Endodermal cell (in vitro differentiated cells): ENCODE data around the gene PTPN11. TPM values are rescaled to one million over a fixed set of nuclear protein-coding genes. Genes with fewer than 3 reads are reported as not detected.
"Not testable (repeated sequence)": the region's sequence is repeated elsewhere in the genome, so short reads cannot be mapped to it uniquely, and the experiment has no call there.

ENCODE experiments used
- DNase-seq: peaks from one replicate; pipeline ENCODE4 v3.0.0-alpha.2; 2017
- H3K27ac ChIP-seq: 2 replicates; pipeline ENCODE4 v1.5.1; 2013; ENCODE audit warnings: mild to moderate bottlenecking, low read depth, low read length, moderate library complexity
- H3K27me3 ChIP-seq: 2 replicates; pipeline ENCODE4 v1.6.1; 2013; ENCODE audit warnings: mild to moderate bottlenecking, low read length, moderate library complexity; ENCODE audit not compliant: insufficient read depth, control insufficient read depth, poor library complexity, severe bottlenecking
- H3K36me3 ChIP-seq: 2 replicates; pipeline ENCODE4 v1.7.0; 2013; ENCODE audit warnings: mild to moderate bottlenecking, low read length, moderate library complexity; ENCODE audit not compliant: control insufficient read depth, insufficient read depth
- H3K4me1 ChIP-seq: one replicate; pipeline ENCODE4 v1.7.0; 2013; ENCODE audit warnings: low read length; ENCODE audit not compliant: control insufficient read depth, insufficient read depth
- H3K4me3 ChIP-seq: 2 replicates; pipeline ENCODE4 v1.5.1; 2013; ENCODE audit warnings: mild to moderate bottlenecking, low read length, moderate library complexity
- H3K9ac ChIP-seq: 2 replicates; pipeline ENCODE4 v1.6.1; 2013; ENCODE audit warnings: mild to moderate bottlenecking, low read length, moderate library complexity; ENCODE audit not compliant: poor library complexity, severe bottlenecking; ENCODE audit errors: extremely low read depth
- H3K9me3 ChIP-seq: 2 replicates; pipeline ENCODE4 v1.6.1; 2013; ENCODE audit warnings: mild to moderate bottlenecking, low read length, moderate library complexity; ENCODE audit not compliant: control insufficient read depth
- H3K27ac Mint-ChIP-seq: 2 replicates; pipeline ENCODE4 v1.8.0; 2020; ENCODE audit warnings: mixed read lengths
- H3K27me3 Mint-ChIP-seq: 2 replicates; pipeline ENCODE4 v1.8.0; 2021; ENCODE audit warnings: mild to moderate bottlenecking, mixed read lengths; ENCODE audit not compliant: insufficient read depth
- H3K36me3 Mint-ChIP-seq: 2 replicates; pipeline ENCODE4 v1.8.0; 2020; ENCODE audit warnings: low read depth, mixed read lengths
- H3K4me1 Mint-ChIP-seq: 2 replicates; pipeline ENCODE4 v1.8.0; 2020; ENCODE audit warnings: mixed read lengths
- H3K4me3 Mint-ChIP-seq: 2 replicates; pipeline ENCODE4 v1.8.0; 2020; ENCODE audit warnings: mild to moderate bottlenecking, moderate library complexity, mixed read lengths
- H3K9me3 Mint-ChIP-seq: 2 replicates; pipeline ENCODE4 v1.8.0; 2020; ENCODE audit warnings: mild to moderate bottlenecking, mixed read lengths
- WGBS, 2 experiments: methylation state at CpG; one replicate each; pipeline versions ENCODE4 v1.1.5 to v1.1.7; 2013; ENCODE audit warnings: missing lambda C conversion rate in 2 of 2, mixed read lengths in 1 of 2; ENCODE audit not compliant: insufficient coverage in 1 of 2, insufficient read length in 1 of 2; 5-methylcytosine and 5-hydroxymethylcytosine counted together
- total RNA-seq, 2 donors: library from RNA; stranded (reverse); fragmentation: NEBNext Ultra II Directional in 1 of 2; extraction: Animal tissue kit (Norgen Biotek cat#: 25700) in 1 of 2; gene quantifications; 2 replicates in 1 of 2; 3 replicates in 1 of 2; pipeline ENCODE4 v1.2.1, GENCODE V29; 2021
- TF ChIP-seq, protein P1 (sequence below): fragments of 200-600 bp; sonication (generic); conservative IDR thresholded peaks from 2 replicates; pipeline ENCODE4 v1.5.0; 2021; ENCODE audit warnings: antibody characterized with exemption, mild to moderate bottlenecking

Gene PTPN11
- total RNA-seq, 2 donors from 2014 or later, result 98.2 to 106 TPM

DNA sequence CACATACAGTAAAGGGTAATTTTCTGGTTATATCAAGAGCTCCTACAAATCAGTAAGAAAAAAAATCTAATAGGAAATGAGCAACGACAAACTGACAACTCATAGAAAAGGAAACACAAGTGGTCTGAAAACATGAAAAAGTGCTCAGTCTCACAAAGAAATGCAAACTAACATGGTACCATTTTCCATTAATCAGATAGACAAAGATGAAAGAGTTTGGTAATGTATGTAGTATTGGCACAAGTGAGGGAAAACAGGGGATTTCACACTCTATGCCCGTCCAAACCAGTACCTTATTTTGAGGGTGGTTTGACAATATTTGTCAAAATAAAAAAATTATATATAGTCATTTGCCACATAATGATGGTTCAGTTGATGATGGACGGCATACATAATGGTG lies 13.2 kb downstream of the PTPN11 start:
- Mint-ChIP-seq H3K4me1 (no peaks in the 10 kb centered on the region), H3K36me3 (peaks cover 19% of the 10 kb centered on the region), H3K27me3 (no peaks in the 10 kb centered on the region), H3K9me3 (no peaks in the 10 kb centered on the region), H3K4me3 (no peak overlapping the region), H3K27ac (no peak overlapping the region)
- no peak overlapping the region for H3K4me3 ChIP-seq
- no peaks in the 10 kb centered on the region for H3K9me3 ChIP-seq
- 97 to 100% methylated on average over 1 to 3 of the region's 3 CpGs for WGBS, 2 experiments
- H3K4me1 ChIP-seq, result no peaks in the 10 kb centered on the region
- H3K27me3 ChIP-seq, result no peaks in the 10 kb centered on the region
- DNase-seq, result no peak
- H3K27ac ChIP-seq, result no peak overlapping the region
- TF ChIP-seq, protein P1, sequence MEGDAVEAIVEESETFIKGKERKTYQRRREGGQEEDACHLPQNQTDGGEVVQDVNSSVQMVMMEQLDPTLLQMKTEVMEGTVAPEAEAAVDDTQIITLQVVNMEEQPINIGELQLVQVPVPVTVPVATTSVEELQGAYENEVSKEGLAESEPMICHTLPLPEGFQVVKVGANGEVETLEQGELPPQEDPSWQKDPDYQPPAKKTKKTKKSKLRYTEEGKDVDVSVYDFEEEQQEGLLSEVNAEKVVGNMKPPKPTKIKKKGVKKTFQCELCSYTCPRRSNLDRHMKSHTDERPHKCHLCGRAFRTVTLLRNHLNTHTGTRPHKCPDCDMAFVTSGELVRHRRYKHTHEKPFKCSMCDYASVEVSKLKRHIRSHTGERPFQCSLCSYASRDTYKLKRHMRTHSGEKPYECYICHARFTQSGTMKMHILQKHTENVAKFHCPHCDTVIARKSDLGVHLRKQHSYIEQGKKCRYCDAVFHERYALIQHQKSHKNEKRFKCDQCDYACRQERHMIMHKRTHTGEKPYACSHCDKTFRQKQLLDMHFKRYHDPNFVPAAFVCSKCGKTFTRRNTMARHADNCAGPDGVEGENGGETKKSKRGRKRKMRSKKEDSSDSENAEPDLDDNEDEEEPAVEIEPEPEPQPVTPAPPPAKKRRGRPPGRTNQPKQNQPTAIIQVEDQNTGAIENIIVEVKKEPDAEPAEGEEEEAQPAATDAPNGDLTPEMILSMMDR, result no peak
- no peak overlapping the region for H3K9ac ChIP-seq
- H3K36me3 ChIP-seq, result no peaks in the 10 kb centered on the region

DNA sequence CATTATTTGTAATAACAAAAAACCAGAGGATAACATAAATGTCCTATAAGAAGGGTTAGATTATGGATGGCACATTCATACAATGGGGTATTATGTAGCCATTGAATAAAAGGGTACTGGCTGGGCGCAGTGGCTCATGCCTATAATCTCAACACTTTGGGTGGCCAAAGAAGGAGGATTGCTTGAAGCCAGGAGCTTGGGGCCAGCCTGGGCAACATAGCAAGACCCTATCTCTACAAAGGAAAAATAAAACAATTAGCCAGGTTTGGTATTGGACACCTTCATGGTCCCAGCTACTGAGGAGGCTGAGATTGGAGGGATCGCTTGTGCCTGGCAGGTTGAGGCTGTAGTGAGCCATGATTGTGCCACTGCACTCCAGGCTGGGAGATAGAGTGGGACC lies 14.8 kb downstream of the PTPN11 start:
- TF ChIP-seq, protein P1, result no peak

DNA sequence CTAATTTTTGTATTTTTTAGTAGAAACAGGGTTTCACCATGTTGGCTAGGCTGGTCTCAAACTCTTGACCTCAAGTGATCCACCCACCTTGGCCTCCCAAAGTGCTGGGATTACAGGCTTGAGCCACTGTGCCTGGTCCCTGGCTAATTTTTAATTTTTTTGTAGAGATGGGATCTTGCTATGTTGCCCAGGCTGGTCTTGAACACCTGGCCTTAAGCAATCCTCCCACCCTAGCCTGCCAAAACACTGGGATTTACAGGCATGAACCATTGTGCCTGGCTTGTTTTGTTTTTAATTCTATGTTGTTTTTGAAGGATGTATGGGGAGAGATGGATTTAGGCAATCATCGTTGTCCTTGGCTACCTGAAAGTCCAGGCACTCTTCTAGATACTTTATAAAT lies 19.9 kb downstream of the PTPN11 start:
- not testable (repeated sequence) for H3K9me3 Mint-ChIP-seq, H3K36me3 Mint-ChIP-seq, H3K27me3 Mint-ChIP-seq, H3K4me3 ChIP-seq, H3K27ac Mint-ChIP-seq, H3K36me3 ChIP-seq, H3K4me1 Mint-ChIP-seq, H3K9me3 ChIP-seq, DNase-seq, H3K9ac ChIP-seq, H3K27me3 ChIP-seq, H3K4me1 ChIP-seq, H3K27ac ChIP-seq, H3K4me3 Mint-ChIP-seq
- WGBS, 2 experiments, result no CpG with 5 or more reads among the region's 1 CpG

More for the DNA sequence above, 14.8 kb downstream of the PTPN11 start:
- H3K4me1 ChIP-seq, result no peaks in the 10 kb centered on the region
- Mint-ChIP-seq H3K9me3 (no peaks in the 10 kb centered on the region), H3K27ac (no peak overlapping the region), H3K4me3 (no peak overlapping the region), H3K36me3 (peaks cover 16% of the 10 kb centered on the region), H3K27me3 (no peaks in the 10 kb centered on the region), H3K4me1 (no peaks in the 10 kb centered on the region)
- no peak for DNase-seq
- no peak overlapping the region for H3K4me3 ChIP-seq
- H3K27me3 ChIP-seq, result no peaks in the 10 kb centered on the region
- H3K27ac ChIP-seq, result no peak overlapping the region
- no peak overlapping the region for H3K9ac ChIP-seq
- H3K9me3 ChIP-seq, result no peaks in the 10 kb centered on the region
- H3K36me3 ChIP-seq, result no peaks in the 10 kb centered on the region
- WGBS, 2 experiments, result 95 to 97% methylated on average over 2 of the region's 2 CpGs

DNA sequence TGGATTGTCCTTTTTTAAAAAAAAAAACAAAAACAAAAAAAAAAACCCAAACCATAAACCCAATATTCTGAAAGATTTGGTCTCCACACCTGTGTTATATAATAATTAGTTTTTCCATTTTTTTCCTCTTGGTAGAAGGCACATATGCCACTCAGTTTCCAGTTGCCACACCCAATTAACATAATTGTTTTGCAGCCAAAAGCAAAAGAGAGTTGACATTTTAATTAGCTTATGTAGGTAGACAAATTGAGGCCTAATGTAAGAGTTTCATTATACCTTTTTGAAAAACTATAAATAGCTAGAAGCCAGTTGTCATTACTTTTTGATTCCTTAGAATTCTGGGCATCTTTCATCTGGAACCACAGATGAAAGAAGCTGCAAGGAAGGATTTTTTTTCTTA lies 21.0 kb downstream of the PTPN11 start:
- H3K4me3 Mint-ChIP-seq, result no peak overlapping the region

DNA sequence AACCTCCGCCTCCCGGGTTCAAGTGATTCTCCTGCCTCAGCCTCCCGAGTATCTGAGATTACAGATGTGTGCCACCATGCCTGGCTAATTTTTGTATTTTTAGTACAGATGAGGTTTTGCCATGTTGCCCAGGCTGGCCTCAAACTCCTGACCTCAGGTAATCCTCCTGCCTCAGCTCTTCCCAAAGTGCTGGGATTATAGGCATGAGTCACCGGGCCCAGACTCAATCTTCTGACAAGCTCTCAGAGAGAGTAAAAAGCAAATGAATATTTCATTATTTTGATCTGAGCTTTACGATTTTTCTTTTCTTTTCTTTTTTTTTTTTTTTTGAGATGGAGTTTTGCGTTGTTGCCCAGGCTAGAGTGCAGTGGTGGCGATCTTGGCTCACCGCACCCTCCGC lies 21.9 kb downstream of the PTPN11 start:
- H3K36me3 ChIP-seq, H3K4me3 Mint-ChIP-seq, H3K27me3 Mint-ChIP-seq, H3K27ac ChIP-seq, DNase-seq, H3K9me3 Mint-ChIP-seq, H3K27me3 ChIP-seq, H3K4me3 ChIP-seq, H3K36me3 Mint-ChIP-seq, H3K27ac Mint-ChIP-seq, H3K4me1 Mint-ChIP-seq, H3K9me3 ChIP-seq, H3K4me1 ChIP-seq, H3K9ac ChIP-seq: not testable (repeated sequence)
- 70 to 92% methylated on average over 3 to 9 of the region's 9 CpGs for WGBS, 2 experiments

More for the DNA sequence above, 21.0 kb downstream of the PTPN11 start:
- no peak for DNase-seq
- Histone ChIP-seq H3K4me3 (no peak overlapping the region), H3K36me3 (no peaks in the 10 kb centered on the region), H3K27me3 (no peaks in the 10 kb centered on the region), H3K9ac (no peak overlapping the region), H3K27ac (no peak overlapping the region), H3K9me3 (no peaks in the 10 kb centered on the region), H3K4me1 (no peaks in the 10 kb centered on the region)
- H3K36me3 Mint-ChIP-seq, result peaks cover 6% of the 10 kb centered on the region
- no peaks in the 10 kb centered on the region for H3K27me3 Mint-ChIP-seq
- H3K9me3 Mint-ChIP-seq, result no peaks in the 10 kb centered on the region
- H3K4me1 Mint-ChIP-seq, result no peaks in the 10 kb centered on the region
- TF ChIP-seq, protein P1, result no peak
- H3K27ac Mint-ChIP-seq, result no peak overlapping the region
